ENCODE measurements around the gene SDC3.

Gene SDC3

GRCh38 chr1:30822006-30822405 lies 86.6 kb downstream of the SDC3 start:
- H3K4me1 ChIP-seq, result peaks cover 2% of the 10 kb centered on the region
- H3K9ac ChIP-seq, result no peak overlapping the region
- TF ChIP-seq CTCF (IDR thresholded peaks at IDR 0.05), result no peak
- H3K27me3 ChIP-seq (ENCODE audit: control insufficient read depth, insufficient read depth, low read length), result no peaks in the 10 kb centered on the region
- H3K79me2 ChIP-seq, result no peaks in the 10 kb centered on the region
- no peak overlapping the region for H2AFZ ChIP-seq
- H3K9me3 ChIP-seq (ENCODE audit: control insufficient read depth, low read length), result no peaks in the 10 kb centered on the region
- no peaks in the 10 kb centered on the region for H3K36me3 ChIP-seq (ENCODE audit: control insufficient read depth, insufficient read depth, low read length)
- H3K4me2 ChIP-seq (ENCODE audit: low read length), result no peak overlapping the region
- no peak overlapping the region for H3K4me3 ChIP-seq (ENCODE audit: low read depth, low read length)
- H3K27ac ChIP-seq, result no peak overlapping the region

- TF ChIP-seq CTCF (IDR thresholded peaks at IDR 0.05), result no peak
- Histone ChIP-seq H3K79me2 (no peaks in the 10 kb centered on the region), H3K27me3 (ENCODE audit: control insufficient read depth, insufficient read depth, low read length) (no peaks in the 10 kb centered on the region), H3K4me1 (peaks cover 2% of the 10 kb centered on the region), H3K4me2 (ENCODE audit: low read length) (no peak overlapping the region), H3K9me3 (ENCODE audit: control insufficient read depth, low read length) (no peaks in the 10 kb centered on the region), H3K27ac (no peak overlapping the region), H2AFZ (no peak overlapping the region), H3K36me3 (ENCODE audit: control insufficient read depth, insufficient read depth, low read length) (no peaks in the 10 kb centered on the region), H3K9ac (no peak overlapping the region), H3K4me3 (ENCODE audit: low read depth, low read length) (no peak overlapping the region)
Observed at GRCh38 chr1:30820299-30820698, 88.3 kb downstream of the SDC3 start.

Data from parathyroid adenoma (tissue), 2 donors.